NCI-H187 (cell line): ENCODE measurements around the gene TTC28.
"Not testable (repeated sequence)": the region's sequence is repeated elsewhere in the genome, so short reads cannot be mapped to it uniquely, and the experiment has no call there.

Experiments used
- DNase-seq, 2 experiments: peaks; one replicate each; lab custom pipeline; 2025; lab: John Stamatoyannopoulos, UW

The TTC28 gene

DNA sequence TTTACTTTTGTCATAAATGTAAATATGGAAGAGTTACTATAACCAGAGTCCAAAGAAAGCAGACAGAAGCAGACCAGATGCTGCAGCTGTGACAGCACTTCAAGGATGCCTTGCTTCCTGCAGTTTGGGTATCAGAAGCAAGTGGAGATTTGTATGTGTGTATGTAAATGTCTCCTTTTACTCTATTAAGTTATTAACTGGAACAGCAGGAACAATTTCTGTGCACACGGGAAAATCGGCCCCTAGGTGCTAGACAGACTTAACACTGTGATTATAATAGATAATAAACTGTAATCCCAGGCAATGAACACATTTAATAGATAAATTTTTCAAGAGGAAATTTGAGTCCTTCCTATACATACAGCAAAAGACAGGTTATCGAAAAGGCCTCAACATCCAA is 582.0 kb downstream of the TTC28 start:
- no peak for DNase-seq

DNA sequence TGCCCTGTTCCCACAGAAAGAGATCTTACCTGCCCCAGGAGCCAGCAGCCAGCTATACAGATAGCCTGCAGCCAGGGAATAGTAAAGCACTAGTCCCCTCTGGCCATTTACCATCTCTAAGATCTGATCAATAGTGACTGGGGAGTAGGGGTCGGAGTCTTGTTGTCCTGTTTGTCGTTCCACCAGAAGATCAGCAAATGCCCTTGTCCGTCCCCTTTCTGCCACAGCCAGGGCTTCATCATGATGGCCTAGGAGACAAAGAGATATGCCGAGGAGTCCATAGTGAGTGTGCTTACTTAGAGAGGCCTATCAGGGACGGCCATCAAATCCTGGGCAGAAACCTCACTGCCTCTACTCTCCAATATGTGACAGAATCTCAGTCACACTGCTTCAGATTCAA is 583.5 kb downstream of the TTC28 start:
- DNase-seq, result no peak

DNA sequence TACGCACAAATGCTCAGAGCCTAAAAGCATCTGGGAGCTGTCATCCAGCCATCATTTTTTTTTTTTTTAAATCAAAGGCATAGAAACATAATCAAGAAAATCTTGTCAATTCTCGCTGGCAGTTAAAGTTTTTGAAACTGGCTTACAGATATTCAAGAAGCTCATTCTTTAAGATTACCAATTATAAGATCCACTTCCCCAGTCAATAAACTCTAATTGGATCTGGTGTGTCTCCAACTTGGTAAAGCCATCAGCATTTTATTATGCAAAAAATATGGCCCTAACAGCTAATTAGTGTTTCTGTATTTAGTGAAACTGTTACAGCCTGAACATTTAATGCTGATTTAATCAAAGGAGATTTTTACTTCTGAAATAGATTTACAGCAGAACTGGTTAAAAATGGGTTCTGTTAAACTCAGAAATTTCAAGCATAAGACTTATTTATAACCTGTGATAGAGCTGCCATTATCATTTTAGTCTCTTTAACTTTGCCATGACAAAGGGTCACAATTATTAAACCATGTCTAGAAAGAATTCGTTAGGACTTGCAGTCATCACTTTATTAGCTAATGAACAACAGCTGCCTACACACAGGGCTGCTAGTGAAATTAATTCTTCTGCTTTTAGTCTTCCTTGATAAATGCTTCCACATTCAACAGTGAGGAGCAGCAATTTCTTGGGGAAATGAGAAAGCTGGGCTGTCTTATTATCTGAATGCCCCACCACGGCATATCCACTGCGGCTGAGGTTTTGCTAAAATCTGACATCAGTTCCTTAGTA is 584.1 kb downstream of the TTC28 start:
- DNase-seq, result no peak

DNA sequence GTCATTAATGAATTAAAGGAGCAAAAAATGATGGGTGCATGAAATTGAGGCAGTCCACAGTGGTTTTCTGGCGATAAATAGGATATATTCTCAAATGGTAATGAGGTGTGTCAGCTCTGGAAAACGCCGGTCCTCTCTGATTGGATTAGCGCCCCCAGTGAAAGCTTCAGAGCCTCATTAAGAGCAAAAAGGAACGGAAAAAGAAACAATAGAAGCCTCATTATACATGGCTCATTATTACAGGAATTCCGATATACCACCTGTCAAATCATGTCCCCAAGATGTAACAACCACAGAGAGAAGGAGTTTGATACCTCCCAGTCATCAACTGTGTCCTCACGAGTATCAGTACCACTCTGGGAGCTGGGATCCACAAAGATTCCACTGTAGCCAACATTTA is 584.9 kb downstream of the TTC28 start:
- no peak for DNase-seq

DNA sequence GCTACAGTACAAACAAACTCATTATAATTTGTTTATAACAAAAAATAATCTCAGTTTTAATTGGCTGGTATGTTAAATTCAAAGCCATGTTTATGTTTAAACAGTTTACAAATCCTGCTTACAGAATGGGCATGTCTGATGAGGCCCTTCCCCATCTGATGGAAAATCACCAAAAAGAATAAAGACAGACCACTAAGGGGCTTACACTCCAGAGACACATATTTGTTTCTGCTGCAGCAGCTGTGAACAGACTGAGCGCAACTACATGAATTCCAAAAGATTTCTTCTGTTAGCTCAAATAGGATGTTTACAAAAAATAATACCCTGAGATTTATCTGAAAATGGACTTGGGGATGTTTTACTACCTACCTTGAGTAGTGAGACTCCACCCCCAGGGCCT is 585.9 kb downstream of the TTC28 start:
- DNase-seq, result no peak

DNA sequence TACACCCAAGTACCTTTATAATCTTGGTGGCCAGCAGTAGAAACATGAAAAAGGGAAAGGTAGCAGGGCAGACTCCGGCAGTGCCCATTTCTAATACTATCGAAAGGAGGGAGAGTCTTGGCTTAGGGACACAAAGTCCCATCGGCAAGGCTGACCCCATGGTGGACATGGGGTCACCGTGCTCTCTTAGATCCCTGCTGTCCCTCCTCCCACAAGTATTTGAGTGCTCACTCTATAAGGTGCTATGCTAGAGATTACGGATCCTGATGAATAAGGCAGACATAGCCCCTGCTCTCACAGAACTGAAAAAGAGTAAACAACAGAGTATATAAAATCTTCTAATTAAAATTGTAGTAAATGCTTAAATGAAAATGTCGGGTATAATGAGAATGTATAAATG is 588.2 kb downstream of the TTC28 start:
- no peak for DNase-seq

DNA sequence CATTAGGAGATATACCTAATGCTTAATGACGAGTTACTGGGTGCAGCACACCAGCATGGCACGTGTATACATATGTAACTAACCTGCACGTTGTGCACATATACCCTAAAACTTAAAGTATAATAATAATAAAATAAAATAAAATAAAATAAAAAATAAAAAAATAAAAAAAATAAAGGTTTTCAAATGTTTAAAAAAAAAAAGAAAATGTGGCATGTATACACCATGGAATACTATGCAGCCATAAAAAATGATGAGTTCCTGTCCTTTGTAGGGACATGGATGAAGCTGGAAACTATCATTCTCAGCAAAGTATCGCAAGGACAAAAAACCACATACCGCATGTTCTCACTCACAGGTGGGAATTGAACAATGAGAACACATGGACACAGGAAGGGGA is 590.1 kb downstream of the TTC28 start:
- not testable (repeated sequence) for DNase-seq

DNA sequence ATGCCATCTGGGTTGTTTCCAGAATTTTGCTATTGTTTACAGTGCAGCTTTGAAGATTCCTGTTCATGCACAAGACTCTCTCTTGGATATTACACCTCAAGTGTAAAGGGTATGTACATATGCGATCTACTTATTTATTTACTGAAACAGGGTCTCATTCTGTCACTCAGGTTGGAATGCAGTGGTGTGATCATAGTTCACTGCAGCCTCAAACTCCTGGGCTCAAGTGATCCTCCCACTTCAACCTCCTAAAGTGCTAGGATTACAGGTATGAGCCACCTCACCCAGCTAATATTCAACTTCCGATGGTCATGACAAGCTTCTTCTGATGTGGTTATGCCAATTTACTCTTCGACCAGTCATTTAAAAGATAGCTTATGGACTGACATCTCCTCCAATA is 602.5 kb downstream of the TTC28 start:
- DNase-seq, result no peak

DNA sequence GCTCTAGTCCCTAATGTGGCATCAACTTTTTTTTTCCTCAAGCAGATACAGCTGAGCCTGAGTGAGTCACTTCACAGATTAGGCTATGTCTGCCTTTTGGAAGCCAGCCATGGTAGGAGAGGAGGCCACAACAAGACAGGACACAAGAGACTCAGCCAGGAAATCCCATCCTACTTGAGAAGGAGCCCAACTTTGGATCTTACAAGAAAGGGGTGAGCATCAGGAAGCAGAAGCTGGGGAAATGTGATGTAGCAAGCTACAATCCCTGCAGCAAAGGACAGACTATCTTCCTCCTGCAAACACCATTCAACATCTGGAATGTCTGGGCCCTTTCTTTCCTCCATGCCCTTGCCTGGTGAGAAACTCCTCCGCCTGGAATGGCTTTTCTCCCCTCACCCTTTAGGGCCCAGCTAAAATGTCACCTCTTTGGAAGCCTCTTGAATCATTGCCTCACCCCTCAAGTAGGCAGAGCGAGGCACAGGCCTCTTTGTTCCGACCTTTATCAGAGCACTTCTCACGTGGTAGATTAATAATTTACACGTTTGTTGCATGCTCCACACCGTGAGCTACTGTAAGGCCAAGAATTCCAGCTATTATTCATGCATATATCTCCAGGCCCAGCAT is 604.2 kb downstream of the TTC28 start:
- DNase-seq, result no peak

DNA sequence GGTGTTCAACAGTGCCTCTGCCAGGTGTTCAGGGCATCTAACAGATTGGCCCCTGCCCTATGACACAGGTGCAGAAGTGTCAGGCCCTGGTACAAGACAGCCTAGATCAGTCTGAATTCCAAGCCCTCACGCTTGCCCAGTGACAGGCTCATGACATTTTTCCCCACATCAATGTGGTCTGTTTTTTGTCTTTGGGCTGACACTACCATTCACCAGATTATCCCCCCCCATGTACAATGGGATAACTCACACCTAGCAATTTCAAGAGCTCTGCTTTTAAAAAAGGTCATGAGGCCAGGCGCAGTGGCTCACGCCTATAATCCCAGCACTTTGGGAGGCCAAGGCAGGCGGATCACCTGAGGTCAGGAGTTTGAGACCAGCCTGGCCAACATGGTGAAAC is 605.1 kb downstream of the TTC28 start:
- no peak for DNase-seq

DNA sequence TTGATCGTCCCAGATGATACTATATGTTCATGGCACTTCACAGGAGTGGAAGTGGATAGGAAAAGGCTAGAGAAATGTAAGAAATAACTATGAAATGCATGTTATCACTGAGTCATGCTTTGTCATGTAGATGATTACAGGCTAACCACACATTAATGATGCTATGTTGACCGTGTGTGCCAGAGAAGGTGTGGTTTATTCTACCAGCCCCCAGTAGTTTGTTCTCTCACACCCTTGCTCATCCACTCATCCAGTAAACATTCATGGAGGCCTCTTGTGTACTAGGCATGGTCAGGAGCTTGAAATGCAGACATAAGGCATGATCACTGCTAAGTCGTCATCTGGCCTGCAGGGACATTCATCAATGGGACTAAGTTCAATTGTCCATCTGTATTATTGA is 607.6 kb downstream of the TTC28 start:
- no peak for DNase-seq

DNA sequence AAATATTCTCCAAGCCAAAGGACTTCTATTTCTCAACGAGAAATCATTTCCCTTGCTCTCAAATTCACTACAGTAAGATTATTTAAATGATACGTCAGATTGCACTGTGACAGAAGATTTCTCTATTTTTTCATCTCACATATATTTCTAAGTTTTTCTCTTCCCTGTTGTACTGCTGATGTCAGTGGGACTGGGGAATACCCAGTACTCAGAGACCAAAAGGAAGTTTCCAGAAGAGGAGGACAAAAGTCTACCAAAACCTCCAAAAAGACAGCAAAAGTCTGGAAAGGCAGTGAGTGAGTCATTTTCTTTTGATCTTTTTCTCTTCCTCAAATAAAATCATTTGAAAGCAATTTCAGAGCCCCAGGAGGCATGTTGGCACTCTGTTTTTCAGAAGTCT is 610.8 kb downstream of the TTC28 start:
- no peak for DNase-seq

DNA sequence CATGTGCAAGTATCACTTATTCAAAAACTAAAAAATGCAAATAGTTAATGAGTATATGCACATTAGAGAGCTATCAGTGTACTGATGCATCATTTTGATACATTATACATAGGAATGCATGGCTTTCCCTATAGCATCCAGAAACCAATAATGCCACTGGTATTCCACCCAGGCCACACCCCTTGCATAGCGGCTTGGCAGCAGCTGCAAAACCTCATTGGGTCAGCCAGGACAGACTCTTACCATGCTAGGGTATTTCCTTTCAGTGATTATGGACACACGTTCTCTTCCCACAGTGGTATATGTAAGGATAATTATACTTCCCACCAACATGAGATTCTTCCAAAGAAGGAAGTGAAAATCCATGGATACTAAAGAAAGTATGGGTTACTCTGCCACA is 614.7 kb downstream of the TTC28 start:
- DNase-seq, result no peak

DNA sequence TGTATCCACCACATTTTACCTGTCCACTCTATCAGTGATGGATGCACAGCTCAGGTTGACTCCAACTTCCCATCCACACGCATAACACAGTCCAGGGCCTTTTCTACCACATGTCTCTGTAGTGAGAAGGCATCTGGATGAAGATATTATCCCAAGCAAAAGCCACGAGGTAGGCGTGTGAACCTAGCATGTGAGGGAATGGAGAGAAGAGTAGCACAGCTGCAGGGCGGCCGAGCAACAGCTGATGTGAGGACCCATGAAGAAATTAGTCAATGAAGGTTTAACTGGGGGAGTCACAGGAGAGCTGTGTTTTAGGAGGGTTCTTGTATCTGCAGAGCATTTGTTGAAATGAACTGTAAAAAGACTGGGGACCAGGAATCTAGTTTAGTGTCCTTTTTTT is 616.0 kb downstream of the TTC28 start:
- no peak for DNase-seq

DNA sequence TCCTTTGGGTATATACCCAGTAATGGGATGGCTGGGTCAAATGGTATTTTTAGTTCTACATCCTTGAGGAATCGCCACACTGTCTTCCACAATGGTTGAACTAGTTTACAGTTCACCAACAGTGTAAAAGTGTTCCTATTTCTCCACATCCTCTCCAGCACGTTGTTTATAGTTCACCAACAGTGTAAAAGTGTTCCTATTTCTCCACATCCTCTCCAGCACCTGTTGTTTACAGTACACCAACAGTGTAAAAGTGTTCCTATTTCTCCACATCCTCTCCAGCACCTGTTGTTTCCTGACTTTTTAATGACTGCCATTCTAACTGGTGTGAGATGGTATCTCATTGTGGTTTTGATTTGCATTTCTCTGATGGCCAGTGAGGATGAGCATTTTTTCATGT is 619.0 kb downstream of the TTC28 start:
- not testable (repeated sequence) for DNase-seq

DNA sequence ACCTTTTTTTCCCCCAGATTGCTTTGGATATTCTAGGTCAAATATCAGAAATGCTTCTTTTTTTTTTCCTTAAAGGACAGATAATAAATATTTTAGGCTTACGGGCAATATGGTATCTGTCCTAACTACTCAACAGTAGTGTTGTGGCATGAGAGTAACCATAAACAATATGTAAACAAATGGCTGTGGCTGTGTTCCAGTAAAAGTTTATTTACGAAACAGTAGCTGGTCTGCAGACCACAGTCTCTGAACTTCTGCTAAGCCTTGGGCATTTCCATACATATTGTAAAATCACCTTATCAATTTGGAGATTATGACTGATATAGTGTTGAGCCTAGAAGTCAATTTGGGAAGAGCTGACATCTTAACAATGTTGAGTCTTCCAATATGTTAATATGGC is 621.6 kb downstream of the TTC28 start:
- no peak for DNase-seq

DNA sequence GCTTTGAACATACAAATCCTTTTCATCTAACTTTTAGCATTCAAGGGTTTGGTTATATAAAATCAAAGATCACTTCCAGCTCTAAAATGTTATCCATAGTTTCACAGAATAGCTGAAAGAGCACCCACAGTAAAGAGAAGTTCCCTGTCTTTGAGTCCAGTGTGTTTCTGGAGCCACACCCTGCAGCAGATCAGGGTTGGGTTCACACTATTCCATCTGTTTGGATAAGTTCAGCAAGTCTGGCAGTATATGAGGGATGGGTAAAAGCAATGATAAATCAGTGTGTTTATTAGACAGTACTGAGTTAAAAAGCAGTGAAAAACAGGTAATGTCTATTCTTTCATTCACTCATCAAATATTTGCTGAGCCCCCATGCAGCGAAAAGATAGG is 624.8 kb downstream of the TTC28 start:
- no peak for DNase-seq

DNA sequence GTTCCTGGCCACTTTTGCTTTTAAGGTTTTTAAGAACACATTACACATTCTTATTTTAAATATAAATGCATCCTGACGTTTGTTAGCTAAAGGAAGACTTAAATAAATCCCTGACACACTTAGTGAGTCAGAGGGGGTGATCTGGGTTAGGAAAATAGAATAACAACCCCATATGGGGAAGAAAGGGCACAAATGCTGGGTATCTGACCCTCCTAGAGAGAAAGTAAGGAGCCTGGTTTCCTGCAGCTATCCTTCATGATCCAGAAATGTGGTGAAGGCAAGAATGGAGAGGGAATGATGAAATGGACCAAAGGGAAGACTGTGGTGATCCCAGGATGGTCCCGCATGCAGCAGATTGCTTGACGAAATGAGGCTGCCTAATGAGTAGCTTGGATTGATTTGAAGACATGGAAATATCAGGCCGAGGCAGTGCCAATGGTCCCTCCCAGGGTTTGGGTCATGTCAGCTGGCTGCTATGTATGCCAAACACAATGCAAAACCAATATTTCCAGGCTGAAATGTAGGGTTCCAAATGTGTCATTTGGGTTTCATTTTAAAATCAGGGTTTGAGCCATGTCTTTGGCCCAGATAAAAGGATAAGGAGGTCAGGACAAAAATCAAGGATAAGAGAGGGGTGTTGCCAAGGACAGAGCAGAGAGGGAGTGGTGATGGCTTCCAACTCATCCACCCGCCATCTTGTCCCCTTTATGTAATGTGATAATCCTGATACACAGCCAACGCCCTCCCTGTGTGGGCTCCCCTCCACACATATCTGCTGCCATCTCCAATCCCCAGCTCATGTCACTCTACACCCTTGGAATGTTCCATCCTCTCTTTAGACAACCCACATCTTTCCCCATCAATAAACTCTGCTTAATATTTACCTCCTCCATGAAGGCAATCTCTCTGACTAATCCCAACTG is 625.5 kb downstream of the TTC28 start:
- no peak for DNase-seq

DNA sequence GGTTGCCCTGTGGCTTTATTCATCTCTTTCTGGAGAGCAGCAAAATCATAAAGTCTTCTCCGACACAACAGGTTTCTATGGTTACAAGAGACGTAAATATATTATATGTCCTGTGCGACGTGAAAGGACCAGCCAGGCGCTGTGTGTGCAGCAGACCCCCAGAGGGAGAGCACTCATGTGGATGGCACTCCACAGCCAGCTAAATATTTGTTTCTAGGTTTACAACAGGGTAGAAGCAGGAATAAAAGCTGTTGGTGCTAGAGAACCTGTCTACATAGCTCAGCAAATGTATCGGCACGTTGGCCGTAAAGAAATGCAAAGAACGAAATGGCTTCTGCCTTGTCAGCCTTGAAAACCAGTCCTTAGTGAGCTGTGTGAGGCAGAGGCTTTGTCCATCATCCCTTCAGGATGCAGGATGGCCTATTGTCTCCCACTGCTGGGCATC is 626.8 kb downstream of the TTC28 start:
- no peak for DNase-seq

DNA sequence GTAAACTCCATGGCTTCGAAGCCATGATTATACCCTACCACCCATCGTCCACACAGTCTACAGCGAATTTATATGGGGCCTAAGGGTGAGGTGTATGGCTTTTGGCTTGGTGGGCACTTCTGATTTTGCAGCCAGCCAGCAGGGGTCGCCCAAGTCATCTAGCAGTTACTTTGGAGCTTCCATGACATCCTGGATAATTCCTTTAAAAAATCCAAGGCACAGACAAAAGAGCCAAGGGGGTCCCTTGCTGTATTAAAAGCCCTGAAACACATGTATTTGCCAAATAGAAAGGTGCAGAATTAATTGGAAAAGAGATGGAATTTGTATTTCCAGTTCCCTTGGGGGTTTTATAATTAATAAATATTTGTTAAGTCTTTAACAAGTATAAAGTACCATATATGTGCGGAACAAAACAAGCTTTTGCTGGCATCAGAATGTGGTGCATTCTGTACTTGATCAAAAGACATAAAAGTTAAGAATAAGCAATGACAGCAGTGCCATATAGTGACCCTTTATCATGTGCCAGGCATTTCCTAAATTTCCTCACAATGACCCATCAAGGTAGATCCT is 627.8 kb downstream of the TTC28 start:
- peak; percentile 20 to 25 for DNase-seq

DNA sequence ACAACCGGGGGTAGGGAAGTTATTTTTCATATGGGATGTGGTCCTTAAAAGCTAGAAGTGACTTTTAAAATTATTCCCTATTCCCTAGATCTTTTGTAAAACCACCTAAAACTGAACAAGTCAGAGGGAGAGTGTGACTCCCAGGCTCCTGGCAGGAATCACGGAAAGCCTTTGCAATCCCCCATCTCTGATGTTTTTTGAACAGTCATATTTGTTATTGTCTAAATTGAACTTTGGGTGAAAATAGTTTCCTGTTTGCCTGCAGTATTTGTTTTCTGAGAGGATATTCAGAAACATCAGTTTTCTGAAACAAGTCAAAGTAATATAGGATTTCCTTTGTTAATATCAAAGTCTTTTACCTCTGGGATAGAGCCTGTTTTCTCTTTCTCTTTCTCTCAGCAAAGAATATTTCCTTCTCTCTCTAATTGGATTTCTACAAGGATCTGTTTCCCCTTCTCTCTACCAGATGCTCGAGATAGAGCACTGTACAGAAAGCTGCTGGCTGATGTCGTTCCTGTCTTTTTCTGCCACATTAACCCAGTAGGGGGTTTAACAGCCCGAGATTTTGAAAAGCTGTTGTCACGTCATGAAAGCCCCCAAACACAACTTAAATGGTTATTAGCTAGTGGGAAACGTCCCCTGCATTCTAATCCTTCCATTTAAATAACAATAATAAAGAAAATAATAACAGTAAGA is 628.4 kb downstream of the TTC28 start:
- no peak for DNase-seq

DNA sequence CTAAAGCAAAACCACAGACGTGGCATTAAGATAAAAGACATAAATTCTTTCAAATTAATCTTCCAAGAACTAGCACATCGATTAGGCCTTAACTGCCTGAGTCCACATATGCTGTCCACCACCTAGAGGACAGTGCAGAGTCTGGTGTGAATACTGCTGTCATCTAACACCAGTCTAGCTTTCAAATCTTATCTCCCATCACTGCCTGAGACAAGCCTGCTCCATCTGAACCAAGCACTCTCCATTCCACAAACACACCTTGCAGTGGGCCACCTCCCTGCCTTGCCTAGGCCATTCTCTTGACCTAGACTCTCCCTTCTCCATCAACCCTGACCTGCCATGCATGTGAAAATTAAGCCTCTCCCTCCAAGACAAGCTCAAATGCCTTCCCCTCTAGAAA is 631.1 kb downstream of the TTC28 start:
- DNase-seq, result no peak
